NCI-H2029 (cell line): ENCODE results near the gene BAIAP3.

Experiments used
- DNase-seq: peaks from one replicate; lab custom pipeline; 2025; lab: John Stamatoyannopoulos, UW

The BAIAP3 gene

DNA sequence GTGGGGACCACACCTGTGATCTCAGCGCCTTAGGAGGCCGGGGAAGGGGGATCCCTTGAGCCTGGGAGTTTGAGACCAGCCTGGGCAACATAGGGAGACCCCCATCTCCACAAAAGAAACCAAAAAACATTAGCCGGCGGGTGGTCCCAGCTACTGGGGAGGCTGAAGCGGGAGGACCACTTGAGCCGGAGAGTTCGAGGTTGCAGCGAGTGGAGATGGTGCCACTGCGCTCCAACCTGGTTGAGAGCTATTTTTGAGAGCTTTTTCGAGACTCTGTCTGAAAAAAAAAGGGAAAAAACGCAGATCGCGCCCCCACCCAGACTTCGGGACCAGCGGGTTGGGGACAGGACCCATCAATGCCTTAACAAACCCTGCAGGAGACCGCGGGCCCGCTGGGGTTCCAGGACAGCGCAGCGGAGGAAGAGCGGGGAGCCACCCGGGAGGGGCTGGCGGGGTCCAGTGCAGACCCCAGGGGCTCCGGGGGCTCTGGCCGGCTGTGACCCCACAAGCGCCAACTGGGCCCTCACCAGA, 762 bp upstream of the BAIAP3 start:
- no peak for DNase-seq

- no peak for DNase-seq
Observed at GRCh38 chr16:1333854-1334700, 632 bp downstream of the BAIAP3 start.

DNA sequence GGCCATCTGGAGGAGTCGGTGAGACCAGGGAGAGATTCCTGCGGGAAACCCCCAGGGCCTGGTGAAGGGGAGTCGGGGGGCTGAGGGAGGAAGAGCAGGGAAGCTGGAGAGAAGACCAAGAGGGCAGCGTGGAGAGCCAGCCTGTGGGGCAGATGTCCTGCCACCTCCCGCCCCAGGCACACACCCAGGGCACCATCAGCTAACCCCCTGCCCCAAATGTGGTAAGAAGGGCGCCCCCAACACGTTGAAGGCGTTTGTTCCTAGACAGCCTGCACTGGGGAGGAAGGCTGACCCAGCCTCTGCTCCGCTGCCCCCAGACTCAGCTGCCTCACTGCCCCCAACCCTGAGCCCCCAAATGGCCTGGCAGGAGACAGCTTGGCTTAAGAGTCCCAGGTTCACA, 1.3 kb downstream of the BAIAP3 start:
- no peak for DNase-seq

DNA sequence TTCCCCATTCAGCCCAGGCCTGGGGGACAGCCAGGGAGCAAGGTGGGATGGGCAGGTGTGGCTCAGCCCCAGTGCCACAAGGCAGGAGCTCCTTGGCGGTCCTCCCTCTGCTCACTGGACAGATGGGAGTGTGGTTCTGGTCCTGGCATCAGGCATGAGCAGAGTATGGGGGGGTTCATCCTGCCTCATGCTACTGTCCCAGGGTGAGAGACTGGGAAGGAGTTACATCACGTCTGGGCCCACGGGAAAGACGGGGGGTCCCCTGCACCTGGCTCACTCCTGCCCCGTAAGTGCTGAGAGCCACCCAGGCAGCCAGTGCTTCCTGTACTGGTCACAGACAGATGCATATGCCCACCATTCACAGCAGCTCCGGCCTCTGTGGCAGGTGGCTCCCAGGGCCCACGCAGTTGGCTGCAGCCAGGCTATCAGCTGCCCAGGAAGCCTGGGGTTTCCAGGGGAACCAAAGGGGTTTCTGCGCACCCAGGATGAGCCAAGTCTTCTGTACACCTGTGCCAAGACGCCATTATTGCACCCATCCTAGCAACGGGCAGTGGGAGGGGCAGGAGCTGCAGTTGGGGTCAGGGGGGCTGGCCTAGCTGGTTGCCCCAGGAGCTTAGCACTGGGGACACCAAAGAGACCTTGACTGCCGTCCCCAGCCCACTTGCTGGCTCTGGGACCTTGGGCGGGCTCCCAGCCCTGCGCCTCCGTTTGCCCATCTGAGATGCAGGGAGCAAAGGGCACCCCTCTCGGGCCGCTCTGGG, 1.9 kb downstream of the BAIAP3 start:
- no peak for DNase-seq

GRCh38 chr16:1335996-1336395, 2.6 kb downstream of the BAIAP3 start:
- DNase-seq, result no peak

- no peak for DNase-seq
Observed at GRCh38 chr16:1336619-1337018, 3.2 kb downstream of the BAIAP3 start.

DNA sequence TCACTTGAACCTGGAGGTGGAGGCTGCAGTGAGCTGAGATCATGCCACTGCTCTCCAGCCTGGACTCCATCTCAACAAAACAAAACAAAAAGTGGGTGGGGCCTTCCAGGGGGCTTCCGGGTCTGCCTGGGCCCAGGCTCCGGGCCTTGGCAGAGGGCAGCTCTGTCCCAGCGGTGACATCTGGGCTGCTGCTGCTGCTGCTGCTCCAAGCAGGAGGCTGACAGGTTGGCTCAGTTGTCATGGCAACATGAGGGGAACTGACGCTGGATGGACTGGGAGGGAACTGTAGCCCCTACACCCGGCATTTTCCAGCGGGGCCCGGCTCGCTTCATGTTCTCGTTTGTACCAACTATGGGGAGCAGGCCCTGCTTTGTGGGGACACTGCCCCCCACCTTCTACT, 4.0 kb downstream of the BAIAP3 start:
- no peak for DNase-seq

DNA sequence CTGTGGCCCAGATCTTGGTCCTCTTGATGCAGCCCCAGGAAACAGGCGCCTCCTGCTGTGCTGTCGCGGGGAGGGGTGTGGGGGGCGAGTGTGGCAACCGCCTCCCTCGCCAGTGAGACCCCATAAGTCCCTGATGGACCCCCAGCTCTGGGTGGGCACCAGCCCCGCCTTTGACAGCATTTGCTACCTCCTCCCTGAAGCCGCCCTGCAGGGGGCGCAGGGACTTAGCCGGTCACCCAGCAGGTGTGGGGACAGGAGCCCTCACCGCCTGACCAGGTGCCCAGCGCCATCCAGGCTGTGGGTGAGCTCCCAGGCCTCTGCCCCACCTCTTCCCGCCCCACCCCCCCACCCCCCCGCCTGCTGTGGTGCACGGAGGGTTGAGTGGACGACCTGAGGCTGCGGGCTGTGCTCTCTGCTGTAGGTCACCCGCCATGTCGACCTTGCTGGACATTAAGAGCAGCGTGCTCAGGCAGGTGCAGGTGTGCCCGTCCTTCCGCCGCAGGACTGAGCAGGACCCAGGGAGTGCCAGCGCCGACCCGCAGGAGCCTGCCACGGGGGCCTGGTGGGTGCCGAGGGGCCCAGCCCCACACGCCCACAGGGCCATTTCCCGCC, 4.8 kb downstream of the BAIAP3 start:
- peak; percentile 10 for DNase-seq

DNA sequence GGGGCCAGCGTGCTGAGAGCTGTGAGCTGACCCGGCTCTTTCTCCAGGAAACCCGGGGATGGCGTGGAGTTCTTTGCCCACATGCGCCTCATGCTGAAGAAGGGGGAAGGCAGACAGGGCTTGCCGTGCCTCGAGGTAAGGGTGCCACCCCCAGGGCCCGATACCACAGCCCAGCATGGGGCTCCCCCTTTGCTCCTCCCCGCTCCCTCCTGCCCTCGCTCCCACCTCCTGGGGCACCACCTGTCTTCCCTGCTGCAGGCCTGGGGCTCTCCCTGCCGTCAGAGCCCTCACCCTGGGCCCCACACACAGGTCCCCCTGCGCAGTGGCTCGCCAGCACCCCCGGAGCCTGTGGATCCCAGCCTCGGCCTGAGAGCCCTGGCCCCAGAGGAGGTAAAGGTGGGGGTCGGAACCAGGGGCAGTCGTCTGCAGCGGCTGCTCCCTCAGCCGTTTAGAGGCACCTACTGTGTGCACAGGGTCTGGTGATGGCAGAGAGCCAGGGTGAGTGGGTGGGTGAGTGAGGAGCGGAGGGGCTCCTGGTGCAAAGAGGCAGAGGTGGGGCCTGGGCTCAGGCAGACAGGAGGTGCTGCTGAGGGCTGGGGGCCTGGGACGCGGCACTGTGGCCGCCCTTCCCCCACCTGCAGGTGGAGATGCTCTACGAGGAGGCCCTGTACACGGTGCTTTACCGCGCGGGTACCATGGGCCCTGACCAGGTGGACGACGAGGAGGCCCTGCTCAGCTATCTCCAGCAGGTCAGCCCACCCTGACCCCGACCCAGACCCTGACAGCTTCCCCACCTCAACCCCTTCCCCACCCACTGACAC, 5.6 kb downstream of the BAIAP3 start:
- no peak for DNase-seq

- no peak for DNase-seq
Observed at GRCh38 chr16:1340730-1341494, 7.5 kb downstream of the BAIAP3 start.

GRCh38 chr16:1341495-1342420, 8.3 kb downstream of the BAIAP3 start:
- no peak for DNase-seq

GRCh38 chr16:1342526-1343427, 9.3 kb downstream of the BAIAP3 start:
- peak; percentile 96 for DNase-seq

- no peak for DNase-seq
Observed at GRCh38 chr16:1343428-1344242, 10.2 kb downstream of the BAIAP3 start.

- no peak for DNase-seq
Observed at GRCh38 chr16:1344499-1344898, 11.1 kb downstream of the BAIAP3 start.

- no peak for DNase-seq
Observed at GRCh38 chr16:1345087-1345486, 11.6 kb downstream of the BAIAP3 start.

DNA sequence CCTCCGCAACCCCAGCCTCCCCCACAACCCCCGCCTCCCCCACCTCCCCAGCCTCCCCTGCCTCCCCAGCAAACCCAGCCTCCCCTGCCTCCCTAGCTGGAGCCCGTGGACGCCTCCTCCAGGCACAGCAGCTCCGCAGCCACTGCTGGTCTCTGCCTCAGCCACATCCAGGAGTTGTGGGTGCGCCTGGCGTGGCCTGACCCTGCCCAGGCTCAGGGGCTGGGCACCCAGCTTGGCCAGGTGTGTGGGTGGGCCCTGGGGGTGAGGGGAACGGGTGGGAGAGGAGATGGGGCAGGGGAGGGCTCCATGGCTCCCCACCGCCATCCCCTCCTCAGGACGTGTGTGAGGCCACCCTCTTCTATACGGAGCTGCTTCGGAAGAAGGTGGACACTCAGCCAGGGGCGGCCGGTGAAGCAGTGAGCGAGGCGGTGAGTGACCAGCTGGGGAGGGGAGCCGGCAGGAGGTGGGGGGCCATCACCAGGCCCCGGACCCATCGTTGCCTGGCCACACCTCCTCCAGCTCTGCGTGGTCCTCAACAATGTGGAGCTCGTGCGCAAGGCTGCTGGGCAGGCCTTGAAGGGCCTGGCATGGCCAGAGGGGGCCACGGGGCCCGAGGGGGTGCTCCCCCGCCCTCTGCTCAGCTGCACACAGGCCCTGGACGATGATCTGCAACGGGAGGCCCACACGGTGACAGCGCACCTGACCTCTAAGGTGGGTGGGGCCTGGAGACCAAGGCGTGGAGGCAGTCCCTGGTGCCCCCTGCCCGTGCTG, 12.4 kb downstream of the BAIAP3 start:
- no peak for DNase-seq
